K562 (cell line): ENCODE data around the gene SLC49A3. TPM values are rescaled to one million over a fixed set of nuclear protein-coding genes. Genes with fewer than 3 reads are reported as not detected.

Source experiments
- CAMTA2 ChIP-seq: fragments of 250-450 bp; sonication (Bioruptor Pico); conservative IDR thresholded peaks from 2 replicates; pipeline ENCODE4 v1.5.1; 2022
- FOXK2 ChIP-seq, 2 experiments: fragments of 450-650 bp; IDR thresholded peaks in 1 of 2; conservative IDR thresholded peaks in 1 of 2; 2 replicates each; pipeline ENCODE4 v1.6.1; 2016; ENCODE audit warnings: low read depth in 2 of 2, mild to moderate bottlenecking in 1 of 2
- NONO ChIP-seq, 2 experiments: fragments of 200-400 bp in 1 of 2; fragments of 450-650 bp in 1 of 2; formaldehyde crosslinking in 1 of 2; IDR thresholded peaks; 2 replicates each; pipeline ENCODE4 v1.6.1; 2017; ENCODE audit warnings: low read depth in 2 of 2, mild to moderate bottlenecking in 2 of 2, moderate library complexity in 2 of 2, low read length in 1 of 2
- STAT5A ChIP-seq: IDR thresholded peaks from 2 replicates; pipeline ENCODE4 v1.6.1; 2012; ENCODE audit warnings: low read length, inconsistent platforms, borderline replicate concordance
- TAF1 ChIP-seq: IDR thresholded peaks from 2 replicates; pipeline ENCODE4 v1.6.1; 2011; ENCODE audit warnings: mild to moderate bottlenecking, low read length, moderate library complexity; ENCODE audit not compliant: insufficient read depth, control insufficient read depth, severe bottlenecking; ENCODE audit errors: extremely low read depth
- TBL1XR1 ChIP-seq, 2 experiments: IDR thresholded peaks; 2 replicates each; pipeline ENCODE4 v1.6.1; 2012; ENCODE audit warnings: improper control_type of control experiment in 2 of 2, low read length in 2 of 2, mild to moderate bottlenecking in 1 of 2
- TEAD2 ChIP-seq: fragments of 450-650 bp; IDR thresholded peaks from 2 replicates; pipeline ENCODE4 v1.6.1; 2016; ENCODE audit warnings: missing genetic modification characterization, control low read depth, missing compliant biosample characterization
- U2AF2 ChIP-seq: fragments of 200-400 bp; formaldehyde crosslinking; optimal IDR thresholded peaks from 2 replicates; pipeline ENCODE3; 2017; ENCODE audit warnings: low read depth, mild to moderate bottlenecking, low read length
- YY1 ChIP-seq, 3 experiments: IDR thresholded peaks; 2 replicates each; pipeline ENCODE4 v1.6.1; 2011; ENCODE audit warnings: low read length in 2 of 3, mild to moderate bottlenecking in 2 of 3, moderate library complexity in 2 of 3, borderline replicate concordance in 1 of 3, control low read depth in 1 of 3, low read depth in 1 of 3; ENCODE audit not compliant: insufficient read depth in 3 of 3, insufficient replicate concordance in 2 of 3, control insufficient read depth in 1 of 3, insufficient read length in 1 of 3; ENCODE audit errors: extremely low read depth in 1 of 3
- ZNF133 ChIP-seq: fragments of 250-450 bp; sonication (Bioruptor Pico); IDR thresholded peaks from 2 replicates; pipeline ENCODE4 v1.4.0; 2020; ENCODE audit warnings: mild to moderate bottlenecking
- ZNF347 ChIP-seq: fragments of 450-650 bp; formaldehyde crosslinking; IDR thresholded peaks from 2 replicates; pipeline ENCODE4 v1.4.0; 2020; ENCODE audit warnings: low read depth, mild to moderate bottlenecking, moderate library complexity
- ZNF436 ChIP-seq: fragments of 250-450, 450-650 bp; sonication (Bioruptor Pico); formaldehyde crosslinking; IDR thresholded peaks from 2 replicates; pipeline ENCODE4 v1.7.0; 2020; ENCODE audit warnings: mild to moderate bottlenecking
- polyA plus RNA-seq, 8 experiments: library from polyadenylated mRNA; depleted of rRNA in 4 of 8; stranded (reverse) in 5 of 8; unstranded in 3 of 8; fragments of >200 nt; fragmentation: Nextera tagmentation in 2 of 8; fragmentation: Illumina TruSeq in 1 of 8; extraction: Ambion mirVana in 2 of 8; extraction: Trizol in 1 of 8; gene quantifications; 2 replicates each; pipeline versions ENCODE4 v1.2.1 to v1.2.3, GENCODE V29; 2011 to 2014; ENCODE audit warnings: inconsistent platforms in 1 of 8, missing spikeins in 1 of 8
- total RNA-seq, 7 experiments: library from RNA; depleted of rRNA in 6 of 7; stranded (reverse); fragments of >200 nt in 6 of 7; fragmentation: Illumina TruSeq in 2 of 7; extraction: Trizol in 2 of 7; gene quantifications; 2 replicates each; pipeline versions ENCODE4 v1.2.1 to v1.2.3, GENCODE V29; 2011 to 2021; ENCODE audit warnings: low replicate concordance in 1 of 7
- TF ChIP-seq, protein P1 (sequence below), 2 experiments: fragments of 450-650 bp; conservative IDR thresholded peaks; 2 replicates each; pipeline ENCODE4 v1.6.1; 2017; ENCODE audit warnings: mild to moderate bottlenecking in 2 of 2, moderate library complexity in 2 of 2
- TF ChIP-seq, protein P2 (sequence below): sonication (generic); IDR thresholded peaks from 2 replicates; pipeline ENCODE4 v1.6.1; 2016
- TF ChIP-seq, protein P3 (sequence below): fragments of 250-450 bp; sonication (Bioruptor Pico); IDR thresholded peaks from 2 replicates; pipeline ENCODE4 v1.8.0; 2021; ENCODE audit warnings: moderate library complexity, mild to moderate bottlenecking, inconsistent platforms
- TF ChIP-seq, protein P4 (sequence below): fragments of 450-650 bp; formaldehyde crosslinking; IDR thresholded peaks from 2 replicates; pipeline ENCODE4 v1.4.0; 2022; ENCODE audit warnings: missing genetic modification characterization
- TF ChIP-seq, protein P5 (sequence below): sonication (generic); formaldehyde crosslinking; IDR thresholded peaks from 2 replicates; pipeline ENCODE4 v1.8.1; 2023; ENCODE audit warnings: mild to moderate bottlenecking, missing genetic modification reagents
- TF ChIP-seq, protein P6 (sequence below): fragments of 450-650 bp; IDR thresholded peaks from 2 replicates; pipeline ENCODE4 v1.7.0; 2016; ENCODE audit warnings: borderline replicate concordance

The SLC49A3 gene
- total and polyA plus RNA-seq, 9 of the 15 experiments (the other 6 are each of a cell fraction or from before 2014, with no cell fraction given), result 0.24 to 0.41 TPM; not detected in 7

DNA sequence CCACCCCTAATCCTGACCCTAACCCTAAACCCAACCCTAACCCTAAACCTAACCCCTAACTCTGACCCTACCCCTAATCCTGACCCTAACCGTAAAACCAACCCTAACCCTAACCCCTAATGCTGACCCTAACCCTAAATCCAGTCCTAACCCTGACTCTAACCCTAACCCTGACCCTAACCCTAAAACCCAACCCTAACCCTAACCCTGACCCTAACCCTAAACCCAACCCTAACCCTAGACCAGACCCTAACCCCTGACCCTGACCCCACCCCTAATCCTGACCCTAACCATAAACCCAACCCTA is 16.0 kb upstream of the SLC49A3 start (continued):
- no peak for TF ChIP-seq FOXK2 (conservative IDR thresholded peaks at IDR 0.05 in 1 of 2, IDR thresholded peaks at IDR 0.05 in 1 of 2; ENCODE audit: low read depth in 2 of 2)
- TF ChIP-seq U2AF2, result no peak
- no peak for TF ChIP-seq ZNF436
- TF ChIP-seq, protein P1, sequence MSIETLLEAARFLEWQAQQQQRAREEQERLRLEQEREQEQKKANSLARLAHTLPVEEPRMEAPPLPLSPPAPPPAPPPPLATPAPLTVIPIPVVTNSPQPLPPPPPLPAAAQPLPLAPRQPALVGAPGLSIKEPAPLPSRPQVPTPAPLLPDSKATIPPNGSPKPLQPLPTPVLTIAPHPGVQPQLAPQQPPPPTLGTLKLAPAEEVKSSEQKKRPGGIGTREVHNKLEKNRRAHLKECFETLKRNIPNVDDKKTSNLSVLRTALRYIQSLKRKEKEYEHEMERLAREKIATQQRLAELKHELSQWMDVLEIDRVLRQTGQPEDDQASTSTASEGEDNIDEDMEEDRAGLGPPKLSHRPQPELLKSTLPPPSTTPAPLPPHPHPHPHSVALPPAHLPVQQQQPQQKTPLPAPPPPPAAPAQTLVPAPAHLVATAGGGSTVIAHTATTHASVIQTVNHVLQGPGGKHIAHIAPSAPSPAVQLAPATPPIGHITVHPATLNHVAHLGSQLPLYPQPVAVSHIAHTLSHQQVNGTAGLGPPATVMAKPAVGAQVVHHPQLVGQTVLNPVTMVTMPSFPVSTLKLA (conservative IDR thresholded peaks at IDR 0.05), result no peak
- TF ChIP-seq YY1 (IDR thresholded peaks at IDR 0.05; ENCODE audit: borderline replicate concordance in 1 of 3, control insufficient read depth in 1 of 3, extremely low read depth in 1 of 3, insufficient read depth in 3 of 3, insufficient read length in 1 of 3, insufficient replicate concordance in 2 of 3, low read depth in 1 of 3, low read length in 2 of 3), result no peak
- no peak for TF ChIP-seq ZNF347 (CRISPR knock-in tag)
- TF ChIP-seq, protein P2, sequence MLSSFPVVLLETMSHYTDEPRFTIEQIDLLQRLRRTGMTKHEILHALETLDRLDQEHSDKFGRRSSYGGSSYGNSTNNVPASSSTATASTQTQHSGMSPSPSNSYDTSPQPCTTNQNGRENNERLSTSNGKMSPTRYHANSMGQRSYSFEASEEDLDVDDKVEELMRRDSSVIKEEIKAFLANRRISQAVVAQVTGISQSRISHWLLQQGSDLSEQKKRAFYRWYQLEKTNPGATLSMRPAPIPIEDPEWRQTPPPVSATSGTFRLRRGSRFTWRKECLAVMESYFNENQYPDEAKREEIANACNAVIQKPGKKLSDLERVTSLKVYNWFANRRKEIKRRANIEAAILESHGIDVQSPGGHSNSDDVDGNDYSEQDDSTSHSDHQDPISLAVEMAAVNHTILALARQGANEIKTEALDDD, result peak; percentile 37; the same call in 1 of the 2 replicates
- TF ChIP-seq, protein P3, sequence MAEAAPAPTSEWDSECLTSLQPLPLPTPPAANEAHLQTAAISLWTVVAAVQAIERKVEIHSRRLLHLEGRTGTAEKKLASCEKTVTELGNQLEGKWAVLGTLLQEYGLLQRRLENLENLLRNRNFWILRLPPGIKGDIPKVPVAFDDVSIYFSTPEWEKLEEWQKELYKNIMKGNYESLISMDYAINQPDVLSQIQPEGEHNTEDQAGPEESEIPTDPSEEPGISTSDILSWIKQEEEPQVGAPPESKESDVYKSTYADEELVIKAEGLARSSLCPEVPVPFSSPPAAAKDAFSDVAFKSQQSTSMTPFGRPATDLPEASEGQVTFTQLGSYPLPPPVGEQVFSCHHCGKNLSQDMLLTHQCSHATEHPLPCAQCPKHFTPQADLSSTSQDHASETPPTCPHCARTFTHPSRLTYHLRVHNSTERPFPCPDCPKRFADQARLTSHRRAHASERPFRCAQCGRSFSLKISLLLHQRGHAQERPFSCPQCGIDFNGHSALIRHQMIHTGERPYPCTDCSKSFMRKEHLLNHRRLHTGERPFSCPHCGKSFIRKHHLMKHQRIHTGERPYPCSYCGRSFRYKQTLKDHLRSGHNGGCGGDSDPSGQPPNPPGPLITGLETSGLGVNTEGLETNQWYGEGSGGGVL, result no peak
- no peak for TF ChIP-seq ZNF133 (CRISPR knock-in tag)
- TF ChIP-seq NONO (IDR thresholded peaks at IDR 0.05; ENCODE audit: low read depth in 2 of 2, low read length in 1 of 2), result no peak
- no peak for TF ChIP-seq TEAD2 (tag)
- TF ChIP-seq, protein P4, sequence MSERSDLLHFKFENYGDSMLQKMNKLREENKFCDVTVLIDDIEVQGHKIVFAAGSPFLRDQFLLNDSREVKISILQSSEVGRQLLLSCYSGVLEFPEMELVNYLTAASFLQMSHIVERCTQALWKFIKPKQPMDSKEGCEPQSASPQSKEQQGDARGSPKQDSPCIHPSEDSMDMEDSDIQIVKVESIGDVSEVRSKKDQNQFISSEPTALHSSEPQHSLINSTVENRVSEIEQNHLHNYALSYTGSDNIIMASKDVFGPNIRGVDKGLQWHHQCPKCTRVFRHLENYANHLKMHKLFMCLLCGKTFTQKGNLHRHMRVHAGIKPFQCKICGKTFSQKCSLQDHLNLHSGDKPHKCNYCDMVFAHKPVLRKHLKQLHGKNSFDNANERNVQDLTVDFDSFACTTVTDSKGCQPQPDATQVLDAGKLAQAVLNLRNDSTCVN (CRISPR knock-in tag), result peak; percentile 94; the same call in 1 of the 2 replicates
- no peak for TF ChIP-seq STAT5A
- TF ChIP-seq, protein P5, sequence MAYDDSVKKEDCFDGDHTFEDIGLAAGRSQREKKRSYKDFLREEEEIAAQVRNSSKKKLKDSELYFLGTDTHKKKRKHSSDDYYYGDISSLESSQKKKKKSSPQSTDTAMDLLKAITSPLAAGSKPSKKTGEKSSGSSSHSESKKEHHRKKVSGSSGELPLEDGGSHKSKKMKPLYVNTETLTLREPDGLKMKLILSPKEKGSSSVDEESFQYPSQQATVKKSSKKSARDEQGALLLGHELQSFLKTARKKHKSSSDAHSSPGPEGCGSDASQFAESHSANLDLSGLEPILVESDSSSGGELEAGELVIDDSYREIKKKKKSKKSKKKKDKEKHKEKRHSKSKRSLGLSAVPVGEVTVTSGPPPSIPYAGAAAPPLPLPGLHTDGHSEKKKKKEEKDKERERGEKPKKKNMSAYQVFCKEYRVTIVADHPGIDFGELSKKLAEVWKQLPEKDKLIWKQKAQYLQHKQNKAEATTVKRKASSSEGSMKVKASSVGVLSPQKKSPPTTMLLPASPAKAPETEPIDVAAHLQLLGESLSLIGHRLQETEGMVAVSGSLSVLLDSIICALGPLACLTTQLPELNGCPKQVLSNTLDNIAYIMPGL, result no peak
- no peak for TF ChIP-seq TAF1
- no peak for TF ChIP-seq CAMTA2 (CRISPR knock-in tag)
- TF ChIP-seq, protein P6, sequence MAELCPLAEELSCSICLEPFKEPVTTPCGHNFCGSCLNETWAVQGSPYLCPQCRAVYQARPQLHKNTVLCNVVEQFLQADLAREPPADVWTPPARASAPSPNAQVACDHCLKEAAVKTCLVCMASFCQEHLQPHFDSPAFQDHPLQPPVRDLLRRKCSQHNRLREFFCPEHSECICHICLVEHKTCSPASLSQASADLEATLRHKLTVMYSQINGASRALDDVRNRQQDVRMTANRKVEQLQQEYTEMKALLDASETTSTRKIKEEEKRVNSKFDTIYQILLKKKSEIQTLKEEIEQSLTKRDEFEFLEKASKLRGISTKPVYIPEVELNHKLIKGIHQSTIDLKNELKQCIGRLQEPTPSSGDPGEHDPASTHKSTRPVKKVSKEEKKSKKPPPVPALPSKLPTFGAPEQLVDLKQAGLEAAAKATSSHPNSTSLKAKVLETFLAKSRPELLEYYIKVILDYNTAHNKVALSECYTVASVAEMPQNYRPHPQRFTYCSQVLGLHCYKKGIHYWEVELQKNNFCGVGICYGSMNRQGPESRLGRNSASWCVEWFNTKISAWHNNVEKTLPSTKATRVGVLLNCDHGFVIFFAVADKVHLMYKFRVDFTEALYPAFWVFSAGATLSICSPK, result no peak
- no peak for TF ChIP-seq TBL1XR1 (IDR thresholded peaks at IDR 0.05; ENCODE audit: low read length in 2 of 2)
